DOHH2 (cell line): ENCODE measurements around the gene STAU1.

Source experiments
- H3F3A ChIP-seq: fragments of 200-600 bp; sonication (generic), shearing (Covaris generic); 2 replicates; pipeline ENCODE4 v1.6.0; 2016; ENCODE audit warnings: antibody characterized with exemption, mild to moderate bottlenecking; ENCODE audit not compliant: control insufficient read depth, insufficient read depth
- H3K27ac ChIP-seq: fragments of 200-600 bp; sonication (generic); 2 replicates; pipeline ENCODE4 v1.5.1; 2014; ENCODE audit warnings: low read depth, mild to moderate bottlenecking, low read length, moderate library complexity
- H3K27me3 ChIP-seq: fragments of 200-600 bp; sonication (generic); 2 replicates; pipeline ENCODE4 v1.6.1; 2014; ENCODE audit warnings: mild to moderate bottlenecking, low read length, mixed read lengths; ENCODE audit not compliant: control insufficient read depth
- H3K36me3 ChIP-seq: fragments of 200-600 bp; sonication (generic); 2 replicates; pipeline ENCODE4 v1.6.1; 2014; ENCODE audit warnings: mild to moderate bottlenecking, low read length, moderate library complexity, mixed read lengths; ENCODE audit not compliant: control insufficient read depth
- H3K4me1 ChIP-seq: fragments of 200-600 bp; sonication (generic); 2 replicates; pipeline ENCODE4 v1.6.1; 2014; ENCODE audit warnings: mild to moderate bottlenecking, low read length, mixed read lengths; ENCODE audit not compliant: control insufficient read depth
- H3K4me2 ChIP-seq: fragments of 200-600 bp; sonication (generic); 2 replicates; pipeline ENCODE4 v1.6.0; 2014; ENCODE audit warnings: mild to moderate bottlenecking, low read length, moderate library complexity
- H3K4me3 ChIP-seq: fragments of 200-600 bp; sonication (generic); 2 replicates; pipeline ENCODE4 v1.5.1; 2014; ENCODE audit warnings: mild to moderate bottlenecking, low read length, mixed read lengths
- H3K79me2 ChIP-seq: fragments of 200-600 bp; sonication (generic); 2 replicates; pipeline ENCODE4 v1.6.1; 2014; ENCODE audit warnings: mild to moderate bottlenecking, low read length, mixed read lengths; ENCODE audit not compliant: control insufficient read depth
- H3K9me2 ChIP-seq: fragments of 200-600 bp; sonication (generic); replicated peaks from 2 replicates; pipeline ENCODE4 v1.6.1; 2014; ENCODE audit warnings: mild to moderate bottlenecking, low read length, mixed read lengths; ENCODE audit not compliant: control insufficient read depth
- H3K9me3 ChIP-seq: fragments of 200-600 bp; sonication (generic); 2 replicates; pipeline ENCODE4 v1.6.1; 2014; ENCODE audit warnings: antibody characterized with exemption, low read length, mixed read lengths; ENCODE audit not compliant: control insufficient read depth, insufficient read depth
- H4K20me1 ChIP-seq: fragments of 200-600 bp; sonication (generic); 2 replicates; pipeline ENCODE4 v1.6.0; 2014; ENCODE audit warnings: low read depth, mild to moderate bottlenecking, antibody characterized with exemption, low read length, moderate library complexity; ENCODE audit not compliant: control insufficient read depth, insufficient read depth
- CTCF ChIP-seq: fragments of 200-600 bp; sonication (generic); IDR thresholded peaks from one replicate; pipeline ENCODE4 v1.5.1; 2014; ENCODE audit warnings: antibody characterized with exemption, mild to moderate bottlenecking, low read depth, low read length; ENCODE audit not compliant: poor library complexity, severe bottlenecking
- EZH2phosphoT487 ChIP-seq: fragments of 200-600 bp; sonication (generic); IDR thresholded peaks from 2 replicates; pipeline ENCODE4 v1.6.1; 2017; ENCODE audit warnings: borderline replicate concordance, mild to moderate bottlenecking, antibody characterized with exemption, low read length, moderate library complexity, mixed read lengths

STAU1 gene

GRCh38 chr20:49149281-49150045, 38.7 kb downstream of the STAU1 start:
- Histone ChIP-seq H3F3A (no peaks in the 10 kb centered on the region), H3K4me1 (no peaks in the 10 kb centered on the region), H3K27ac (no peak overlapping the region), H4K20me1 (no peaks in the 10 kb centered on the region), H3K4me2 (no peak overlapping the region), H3K27me3 (no peaks in the 10 kb centered on the region), H3K79me2 (peaks cover 23% of the 10 kb centered on the region), H3K9me3 (no peaks in the 10 kb centered on the region), H3K4me3 (no peak overlapping the region), H3K9me2 (no peaks in the 10 kb centered on the region), H3K36me3 (peaks cover 77% of the 10 kb centered on the region)
- no peak for TF ChIP-seq EZH2phosphoT487
- no peak for TF ChIP-seq CTCF

- no peaks in the 10 kb centered on the region for H3K9me2 ChIP-seq
- TF ChIP-seq CTCF (no peak), EZH2phosphoT487 (no peak)
- H3K4me1 ChIP-seq = no peaks in the 10 kb centered on the region
- H3K9me3 ChIP-seq = no peaks in the 10 kb centered on the region
- no peak overlapping the region for H3K27ac ChIP-seq
- H3K27me3 ChIP-seq = no peaks in the 10 kb centered on the region
- peaks cover 18% of the 10 kb centered on the region for H3K79me2 ChIP-seq
- H3F3A ChIP-seq = no peaks in the 10 kb centered on the region
- peaks cover 78% of the 10 kb centered on the region for H3K36me3 ChIP-seq
- H3K4me2 ChIP-seq = no peak overlapping the region
- H3K4me3 ChIP-seq = no peak overlapping the region
- H4K20me1 ChIP-seq = no peaks in the 10 kb centered on the region
Measured at GRCh38 chr20:49148601-49149000, 39.5 kb downstream of the STAU1 start.

- no peaks in the 10 kb centered on the region for H3K27me3 ChIP-seq
- H3K27ac ChIP-seq = no peak overlapping the region
- H3K9me2 ChIP-seq = no peaks in the 10 kb centered on the region
- H3K79me2 ChIP-seq = peaks cover 24% of the 10 kb centered on the region
- peaks cover 81% of the 10 kb centered on the region for H3K36me3 ChIP-seq
- H3K4me3 ChIP-seq = no peak overlapping the region
- no peaks in the 10 kb centered on the region for H3K9me3 ChIP-seq
- H3F3A ChIP-seq = no peaks in the 10 kb centered on the region
- H3K4me2 ChIP-seq = no peak overlapping the region
- TF ChIP-seq CTCF = no peak
- TF ChIP-seq EZH2phosphoT487 = no peak
- no peaks in the 10 kb centered on the region for H3K4me1 ChIP-seq
- no peaks in the 10 kb centered on the region for H4K20me1 ChIP-seq
Measured at GRCh38 chr20:49147296-49147695, 40.8 kb downstream of the STAU1 start.
